ENCODE measurements around the gene HBG2. TPM values are rescaled to one million over a fixed set of nuclear protein-coding genes. Genes with fewer than 3 reads are reported as not detected.
A peak's percentile ranks its signal among the peaks of the same experiment; 100 is the strongest.

Gene HBG2
- total and polyA plus RNA-seq, 8 donors = 1,963 to 7,853 (median 3,552) TPM; not detected in 2

DNA sequence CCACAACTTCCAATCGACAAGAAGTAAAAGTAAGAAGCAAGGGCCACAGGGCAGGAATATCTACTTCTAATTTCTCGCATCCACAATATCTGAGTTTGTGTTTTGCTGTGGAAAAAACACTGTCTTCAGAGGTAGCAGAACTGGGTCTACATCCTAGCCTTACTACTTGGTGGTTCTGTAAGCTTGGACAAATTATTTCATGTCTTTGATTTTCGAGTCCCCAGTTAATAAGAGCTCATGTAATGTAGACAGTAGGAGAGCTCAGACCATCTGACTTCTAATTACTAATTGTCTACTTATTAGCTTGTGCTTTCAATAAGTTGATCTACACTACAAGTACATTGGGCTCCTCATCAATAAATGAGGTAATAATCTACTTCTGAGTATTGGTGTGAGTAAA is 28.5 kb upstream of the HBG2 start:
- Histone ChIP-seq H3K27ac (no peak overlapping the region), H3K4me1 (no peaks in the 10 kb centered on the region), H3K36me3 (no peaks in the 10 kb centered on the region), H3K9me3 (no peaks in the 10 kb centered on the region), H3K4me3 (no peak overlapping the region), H3K27me3 (no peaks in the 10 kb centered on the region)
- DNase-seq = no peak
- ATAC-seq = no peak
- TF ChIP-seq, protein P1, sequence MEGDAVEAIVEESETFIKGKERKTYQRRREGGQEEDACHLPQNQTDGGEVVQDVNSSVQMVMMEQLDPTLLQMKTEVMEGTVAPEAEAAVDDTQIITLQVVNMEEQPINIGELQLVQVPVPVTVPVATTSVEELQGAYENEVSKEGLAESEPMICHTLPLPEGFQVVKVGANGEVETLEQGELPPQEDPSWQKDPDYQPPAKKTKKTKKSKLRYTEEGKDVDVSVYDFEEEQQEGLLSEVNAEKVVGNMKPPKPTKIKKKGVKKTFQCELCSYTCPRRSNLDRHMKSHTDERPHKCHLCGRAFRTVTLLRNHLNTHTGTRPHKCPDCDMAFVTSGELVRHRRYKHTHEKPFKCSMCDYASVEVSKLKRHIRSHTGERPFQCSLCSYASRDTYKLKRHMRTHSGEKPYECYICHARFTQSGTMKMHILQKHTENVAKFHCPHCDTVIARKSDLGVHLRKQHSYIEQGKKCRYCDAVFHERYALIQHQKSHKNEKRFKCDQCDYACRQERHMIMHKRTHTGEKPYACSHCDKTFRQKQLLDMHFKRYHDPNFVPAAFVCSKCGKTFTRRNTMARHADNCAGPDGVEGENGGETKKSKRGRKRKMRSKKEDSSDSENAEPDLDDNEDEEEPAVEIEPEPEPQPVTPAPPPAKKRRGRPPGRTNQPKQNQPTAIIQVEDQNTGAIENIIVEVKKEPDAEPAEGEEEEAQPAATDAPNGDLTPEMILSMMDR (IDR thresholded peaks at IDR 0.05) = no peak
- intact Hi-C loops (cut with DNase I) = no loop called here

DNA sequence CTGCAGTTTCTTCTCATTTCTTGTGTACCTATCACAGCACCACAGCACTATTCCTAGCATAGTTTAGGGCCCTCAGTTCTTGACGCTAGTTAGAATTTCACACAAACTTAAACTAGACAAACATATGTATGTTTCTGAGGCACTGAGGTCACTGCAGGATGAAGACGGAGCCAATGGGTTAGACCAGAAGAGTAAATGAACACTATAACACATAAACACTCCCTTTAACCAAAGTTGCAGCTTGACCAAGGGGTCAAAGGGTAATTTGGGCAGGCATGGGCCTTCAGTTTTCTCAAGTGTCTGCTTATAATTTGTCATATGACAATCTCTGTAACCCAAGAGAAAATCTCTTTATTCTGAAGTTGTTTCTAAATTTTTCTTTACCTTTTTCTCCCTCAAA is 28.0 kb upstream of the HBG2 start:
- no peaks in the 10 kb centered on the region for H3K36me3 ChIP-seq
- H3K27ac ChIP-seq = no peak overlapping the region
- TF ChIP-seq, protein P1 (IDR thresholded peaks at IDR 0.05) = no peak
- H3K4me1 ChIP-seq = no peaks in the 10 kb centered on the region
- ATAC-seq = no peak
- no peaks in the 10 kb centered on the region for H3K27me3 ChIP-seq
- DNase-seq = no peak
- intact Hi-C loops (cut with DNase I) = no loop called here
- H3K4me3 ChIP-seq = no peak overlapping the region
- H3K9me3 ChIP-seq = no peaks in the 10 kb centered on the region

- no peak for DNase-seq
- Histone ChIP-seq H3K4me3 (no peak overlapping the region), H3K9me3 (no peaks in the 10 kb centered on the region), H3K27me3 (no peaks in the 10 kb centered on the region), H3K4me1 (no peaks in the 10 kb centered on the region), H3K36me3 (no peaks in the 10 kb centered on the region), H3K27ac (no peak overlapping the region)
- TF ChIP-seq, protein P1 (IDR thresholded peaks at IDR 0.05) = no peak
- intact Hi-C loops (cut with DNase I) = no loop called here
- ATAC-seq = no peak
Measured at GRCh38 chr11:5281596-5281995, 27.0 kb upstream of the HBG2 start.

- Histone ChIP-seq H3K9me3 (no peaks in the 10 kb centered on the region), H3K36me3 (no peaks in the 10 kb centered on the region), H3K27ac (no peak overlapping the region), H3K27me3 (no peaks in the 10 kb centered on the region), H3K4me3 (no peak overlapping the region), H3K4me1 (no peaks in the 10 kb centered on the region)
- TF ChIP-seq, protein P1 (IDR thresholded peaks at IDR 0.05) = no peak
- peak; percentile 71 for ATAC-seq
- DNase-seq = peak in 2 of 4 donors; percentile 40 to 63
- intact Hi-C loops (cut with DNase I) = no loop called here
Measured at GRCh38 chr11:5280582-5281102, 26.1 kb upstream of the HBG2 start.

GRCh38 chr11:5279471-5280090 is 25.0 kb upstream of the HBG2 start:
- DNase-seq (no peak), ATAC-seq (no peak)
- H3K27me3 ChIP-seq = no peaks in the 10 kb centered on the region
- intact Hi-C loops (cut with DNase I) = no loop called here
- H3K36me3 ChIP-seq = no peaks in the 10 kb centered on the region
- H3K9me3 ChIP-seq = no peaks in the 10 kb centered on the region
- no peaks in the 10 kb centered on the region for H3K4me1 ChIP-seq
- no peak overlapping the region for H3K4me3 ChIP-seq
- H3K27ac ChIP-seq = no peak overlapping the region
- TF ChIP-seq, protein P1 (IDR thresholded peaks at IDR 0.05) = no peak

Data from left lung (tissue), 10 donors.